A204.1 (cell line): ENCODE measurements around the gene SFRP5.

ENCODE experiments used
- FAIRE-seq: peaks from 2 replicates; lab custom pipeline; 2012; peaks lifted over from hg19 to GRCh38; lab: Jason Lieb, UNC

Gene SFRP5

GRCh38 chr10:97765201-97765600 lies 6.6 kb downstream of the SFRP5 start:
- FAIRE-seq, result no peak

GRCh38 chr10:97764519-97764931 lies 7.3 kb downstream of the SFRP5 start:
- no peak for FAIRE-seq

GRCh38 chr10:97763947-97764346 lies 7.9 kb downstream of the SFRP5 start:
- FAIRE-seq, result no peak

- FAIRE-seq, result no peak
These were observed 8.4 kb downstream of the SFRP5 start for GRCh38 chr10:97763411-97763810.

GRCh38 chr10:97762816-97763215 lies 9.0 kb downstream of the SFRP5 start:
- no peak for FAIRE-seq

GRCh38 chr10:97762056-97762455 lies 9.7 kb downstream of the SFRP5 start:
- no peak for FAIRE-seq

- no peak for FAIRE-seq
These were observed 10.4 kb downstream of the SFRP5 start for GRCh38 chr10:97761331-97761865.

- FAIRE-seq, result no peak
These were observed 11.1 kb downstream of the SFRP5 start for GRCh38 chr10:97760461-97761257.

- no peak for FAIRE-seq
These were observed 11.9 kb downstream of the SFRP5 start for GRCh38 chr10:97759946-97760345.

GRCh38 chr10:97759158-97759887 lies 12.5 kb downstream of the SFRP5 start:
- no peak for FAIRE-seq

- no peak for FAIRE-seq
These were observed 14.3 kb downstream of the SFRP5 start for GRCh38 chr10:97757471-97757870.

- FAIRE-seq, result no peak
These were observed 16.1 kb downstream of the SFRP5 start for GRCh38 chr10:97755718-97756117.

GRCh38 chr10:97754726-97755125 lies 17.1 kb downstream of the SFRP5 start:
- FAIRE-seq, result no peak

GRCh38 chr10:97752956-97753355 lies 18.8 kb downstream of the SFRP5 start:
- FAIRE-seq, result no peak

- FAIRE-seq, result no peak
These were observed 23.7 kb downstream of the SFRP5 start for GRCh38 chr10:97748116-97748515.

- no peak for FAIRE-seq
These were observed 24.2 kb downstream of the SFRP5 start for GRCh38 chr10:97747573-97747972.

GRCh38 chr10:97744405-97745035 lies 27.3 kb downstream of the SFRP5 start:
- FAIRE-seq, result no peak

GRCh38 chr10:97743169-97743943 lies 28.4 kb downstream of the SFRP5 start:
- no peak for FAIRE-seq

GRCh38 chr10:97740613-97741012 lies 31.2 kb downstream of the SFRP5 start:
- no peak for FAIRE-seq

- FAIRE-seq, result no peak
These were observed 33.2 kb downstream of the SFRP5 start for GRCh38 chr10:97738616-97739015.

- FAIRE-seq, result no peak
These were observed 34.0 kb downstream of the SFRP5 start for GRCh38 chr10:97737770-97738265.
